HTERT RPE-1 (cell line): ENCODE results near the gene ZRANB2.

Source experiments
- in situ Hi-C: fragments of 300-500 bp; cut with MboI; formaldehyde crosslinking; loops from 4 replicates; pipeline ENCODE4 v1.14.3; 2020; ENCODE audit warnings: low sequenced_read_pairs

Gene ZRANB2

DNA sequence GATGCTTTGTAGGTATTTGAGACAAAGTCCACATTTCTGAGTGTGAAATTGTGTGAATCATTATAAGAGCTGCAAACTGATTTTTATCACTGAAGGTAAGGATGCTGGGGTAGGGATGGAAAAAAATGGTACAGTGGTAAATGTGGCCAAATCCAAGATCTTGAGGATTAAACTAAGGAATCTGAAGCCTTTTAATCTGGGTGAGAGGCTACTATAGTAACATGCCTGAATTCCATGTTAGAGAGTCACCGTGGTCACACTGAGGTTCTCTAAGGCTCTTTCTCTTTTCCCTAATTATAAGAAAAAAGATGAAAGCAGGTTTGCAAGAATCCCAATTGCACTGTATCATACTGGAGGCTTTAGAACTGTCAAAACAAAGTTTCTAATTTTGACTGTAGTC is 50.8 kb downstream of the ZRANB2 start:
- in situ Hi-C loops, result no loop called here

DNA sequence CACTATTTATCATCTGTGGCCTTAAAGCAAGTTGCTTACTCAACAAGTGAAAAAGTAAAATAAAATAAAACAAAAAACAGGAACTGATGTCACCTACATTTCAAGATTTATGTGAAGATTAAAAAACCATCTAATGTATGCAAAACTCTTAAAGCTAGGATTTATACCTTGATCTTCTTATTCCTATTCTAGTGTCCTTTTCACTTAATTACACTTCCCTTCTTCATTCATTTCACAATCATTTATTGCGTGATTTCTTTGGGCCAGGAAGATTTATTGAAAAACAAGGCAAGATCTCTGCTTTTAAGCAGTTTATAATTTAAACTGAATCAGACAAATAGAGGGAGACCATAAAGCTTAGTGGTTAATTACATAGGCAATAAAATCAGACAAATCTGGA is 51.9 kb downstream of the ZRANB2 start:
- in situ Hi-C loops, result no loop called here

DNA sequence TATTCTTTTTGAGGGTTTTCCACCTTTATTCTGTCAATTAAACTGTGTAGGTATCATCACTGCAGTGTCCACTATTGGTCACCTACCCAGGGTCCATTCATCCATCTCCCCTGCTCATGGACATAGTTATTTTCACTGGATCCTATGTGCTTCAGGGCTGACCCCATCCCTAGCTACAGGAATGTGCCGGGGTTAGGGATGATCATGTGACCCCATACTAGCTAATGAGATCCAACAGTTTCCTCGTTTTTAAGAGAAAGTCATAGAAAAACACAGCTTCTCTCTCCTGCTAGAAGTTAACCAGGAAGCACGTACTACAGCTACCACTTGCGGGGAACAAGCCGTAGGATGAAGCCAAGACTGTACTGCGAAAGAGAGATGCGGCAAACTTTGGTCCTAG is 52.8 kb downstream of the ZRANB2 start:
- in situ Hi-C loops, result no loop called here

GRCh38 chr1:71026093-71026492 is 54.7 kb downstream of the ZRANB2 start:
- in situ Hi-C loops, result no loop called here

DNA sequence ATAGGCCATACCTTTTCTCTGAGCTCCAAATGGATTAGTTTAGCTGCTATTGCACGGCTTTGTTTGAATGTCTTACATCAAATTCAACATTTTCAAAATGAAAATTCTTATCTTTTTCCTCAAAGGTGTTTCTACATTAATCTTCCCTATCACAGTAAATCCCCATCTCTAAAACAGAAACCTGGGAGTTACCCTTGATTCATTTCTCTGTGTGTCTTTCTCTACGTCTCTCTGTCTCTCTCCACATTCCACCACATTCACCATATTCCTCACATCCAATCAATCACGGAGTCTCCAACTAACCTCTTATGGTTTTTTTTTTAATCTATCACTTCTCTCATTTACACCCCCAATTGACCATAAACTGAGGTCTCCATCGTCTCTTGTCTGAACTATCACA is 57.3 kb downstream of the ZRANB2 start:
- in situ Hi-C loops, result no loop called here

DNA sequence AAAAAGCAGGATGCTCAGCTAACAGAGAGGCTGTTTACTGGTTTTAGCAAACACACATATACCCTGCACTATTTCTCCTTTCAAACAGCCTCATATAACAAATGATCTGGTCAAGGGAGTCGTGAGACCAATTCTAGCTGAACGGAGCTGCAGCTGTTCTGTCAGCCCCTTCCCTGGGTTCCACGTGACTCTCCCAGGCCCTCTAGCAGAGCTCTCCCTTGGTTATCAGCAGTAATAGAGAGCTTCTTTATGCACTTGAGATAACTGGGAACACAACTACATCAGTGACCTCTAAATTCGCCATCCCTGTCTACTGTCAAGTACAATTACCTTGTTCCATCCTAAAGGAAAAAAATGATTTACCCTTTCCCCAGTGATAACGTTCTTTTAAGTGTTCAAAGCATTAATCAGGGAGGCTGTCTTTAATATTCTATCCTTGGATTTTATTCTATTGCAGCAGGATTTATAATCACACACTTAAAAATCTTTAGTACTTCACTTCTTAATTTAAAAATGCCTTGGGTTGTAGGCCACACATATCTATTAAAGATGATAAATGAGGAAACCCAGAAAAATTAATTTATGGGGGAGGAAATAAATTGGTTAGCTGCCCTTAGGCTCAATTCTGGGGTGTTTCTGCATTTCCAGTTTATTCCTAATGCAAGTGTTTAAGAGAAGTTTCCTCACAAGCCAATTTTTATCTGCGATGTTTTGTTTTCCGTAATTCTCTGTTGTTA is 61.4 kb downstream of the ZRANB2 start:
- in situ Hi-C loops, result no loop called here

DNA sequence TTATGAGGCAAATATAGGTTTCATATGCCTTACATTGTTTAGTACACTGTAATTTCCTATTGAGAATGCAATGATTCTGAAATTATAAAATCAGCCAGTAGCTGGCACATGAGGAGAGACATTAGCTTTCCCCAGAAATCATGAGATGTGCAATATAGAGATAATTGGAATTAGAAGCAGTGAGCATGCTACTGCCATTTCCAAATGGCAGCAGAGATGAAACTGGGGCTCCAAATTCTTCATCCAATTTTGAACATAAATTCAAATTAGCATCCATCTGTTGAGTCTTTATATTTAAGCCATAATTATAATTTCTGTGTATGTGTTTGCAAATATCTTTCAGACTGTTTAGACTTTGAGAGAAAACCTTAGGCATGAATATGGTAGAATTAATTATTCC is 62.0 kb downstream of the ZRANB2 start:
- in situ Hi-C loops, result no loop called here

GRCh38 chr1:71015745-71016144 is 65.1 kb downstream of the ZRANB2 start:
- in situ Hi-C loops, result no loop called here

DNA sequence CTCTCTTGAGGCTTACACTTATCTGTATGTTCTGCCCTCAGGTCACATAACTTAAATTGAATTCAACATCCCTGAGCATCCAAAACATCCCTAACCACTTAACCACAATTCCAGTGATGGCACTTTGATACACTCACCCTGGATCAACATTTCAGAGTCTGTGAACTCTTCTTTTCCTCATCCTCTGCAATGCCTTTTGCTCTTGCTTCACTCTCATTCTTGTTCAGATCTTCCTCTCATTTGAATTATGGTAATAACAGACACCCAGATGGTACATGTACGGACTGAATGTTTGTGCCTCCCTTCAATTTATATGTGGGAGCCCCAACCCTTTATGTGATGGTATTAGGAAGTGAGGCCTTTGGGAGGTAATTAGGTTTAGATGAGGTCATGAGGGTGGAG is 66.7 kb downstream of the ZRANB2 start:
- in situ Hi-C loops, result no loop called here
